NCI-H69 (cell line): ENCODE data around the gene INAFM1.

Experiments
- DNase-seq: peaks from one replicate; lab custom pipeline; 2025; lab: John Stamatoyannopoulos, UW

The INAFM1 gene

DNA sequence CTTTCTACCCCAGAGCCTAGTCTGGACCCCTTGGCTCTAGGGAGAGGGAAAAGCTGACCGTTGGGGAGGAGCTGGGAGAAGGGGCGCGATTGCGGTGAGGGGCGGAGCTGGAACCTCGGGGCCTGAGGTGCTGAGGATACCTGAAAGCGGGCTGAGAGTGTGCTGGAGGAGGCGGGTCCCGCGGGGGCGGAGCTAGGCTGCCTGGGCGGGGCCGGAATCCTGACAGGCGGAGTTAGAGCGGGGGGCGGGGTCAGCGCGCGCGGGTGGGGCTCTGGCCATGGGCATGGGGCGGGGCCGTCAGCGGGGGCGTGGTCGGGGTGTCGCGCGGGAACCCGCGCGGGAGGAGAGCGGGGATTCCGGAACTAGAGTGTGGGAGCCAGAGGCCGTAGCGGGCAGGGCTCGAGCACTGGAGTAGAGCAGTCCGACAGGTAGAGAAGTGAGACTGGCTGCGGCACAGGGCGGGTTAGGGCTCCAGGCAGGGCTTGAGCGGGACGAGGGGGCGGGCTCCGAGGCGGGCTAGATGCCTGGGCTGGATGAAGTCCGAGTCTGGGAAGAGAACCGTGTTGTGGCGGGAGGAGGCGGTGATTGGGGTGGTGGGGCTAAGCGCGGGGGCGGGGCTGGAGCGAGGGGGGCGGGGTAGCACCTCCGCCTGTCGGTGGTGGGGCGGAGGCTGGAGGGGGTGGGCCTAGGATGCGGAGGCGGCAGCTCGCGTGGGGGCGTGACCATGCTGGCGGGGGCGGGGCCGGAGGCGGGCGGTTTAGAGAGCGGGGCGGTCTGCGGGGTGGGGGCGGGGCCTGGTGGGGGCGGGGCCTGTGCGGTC, at the start of gene INAFM1:
INAFM1 (plus strand) TSS at position 815 of the 820 bp plus-strand sequence. CDS start 35 bp downstream, outside the sequence.
- DNase-seq, result peak; percentile 96

DNA sequence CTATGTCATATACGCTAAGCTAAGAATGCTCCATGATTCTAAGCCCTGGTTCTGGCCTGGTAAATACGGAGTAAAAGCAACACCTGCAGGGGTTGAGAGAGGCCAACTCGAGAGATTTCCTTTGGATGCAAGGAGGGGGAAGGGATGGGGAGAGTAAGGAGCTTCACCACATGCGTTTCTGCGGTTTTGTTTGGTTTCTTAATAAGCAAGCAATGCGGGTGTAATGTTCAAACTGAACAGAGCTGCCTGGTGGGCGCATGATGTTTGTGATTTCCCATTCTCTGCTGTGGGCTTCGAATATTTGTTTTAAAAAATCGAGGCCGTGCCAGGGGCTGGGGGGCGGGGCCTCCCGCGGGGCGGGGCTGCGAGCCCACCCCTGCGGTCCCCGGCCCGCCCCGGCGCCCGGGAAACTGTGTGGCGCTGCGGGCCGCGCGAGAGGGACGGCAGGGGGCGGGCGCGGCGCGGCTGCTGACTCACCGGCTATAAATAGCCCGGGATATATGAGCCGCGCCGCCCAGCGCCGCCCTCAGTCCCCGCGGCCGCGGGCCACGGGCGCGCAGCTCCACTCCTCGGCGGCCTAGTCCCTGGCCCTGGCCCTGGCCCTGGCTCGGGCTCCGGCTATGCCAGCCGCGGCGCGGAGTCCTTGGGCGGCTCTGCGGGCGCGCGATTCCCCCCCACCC, 48.8 kb upstream of the INAFM1 start:
- peak; percentile 96 for DNase-seq

- peak; percentile 93 for DNase-seq
Observed at GRCh38 chr19:47226426-47227351, 48.0 kb upstream of the INAFM1 start.

DNA sequence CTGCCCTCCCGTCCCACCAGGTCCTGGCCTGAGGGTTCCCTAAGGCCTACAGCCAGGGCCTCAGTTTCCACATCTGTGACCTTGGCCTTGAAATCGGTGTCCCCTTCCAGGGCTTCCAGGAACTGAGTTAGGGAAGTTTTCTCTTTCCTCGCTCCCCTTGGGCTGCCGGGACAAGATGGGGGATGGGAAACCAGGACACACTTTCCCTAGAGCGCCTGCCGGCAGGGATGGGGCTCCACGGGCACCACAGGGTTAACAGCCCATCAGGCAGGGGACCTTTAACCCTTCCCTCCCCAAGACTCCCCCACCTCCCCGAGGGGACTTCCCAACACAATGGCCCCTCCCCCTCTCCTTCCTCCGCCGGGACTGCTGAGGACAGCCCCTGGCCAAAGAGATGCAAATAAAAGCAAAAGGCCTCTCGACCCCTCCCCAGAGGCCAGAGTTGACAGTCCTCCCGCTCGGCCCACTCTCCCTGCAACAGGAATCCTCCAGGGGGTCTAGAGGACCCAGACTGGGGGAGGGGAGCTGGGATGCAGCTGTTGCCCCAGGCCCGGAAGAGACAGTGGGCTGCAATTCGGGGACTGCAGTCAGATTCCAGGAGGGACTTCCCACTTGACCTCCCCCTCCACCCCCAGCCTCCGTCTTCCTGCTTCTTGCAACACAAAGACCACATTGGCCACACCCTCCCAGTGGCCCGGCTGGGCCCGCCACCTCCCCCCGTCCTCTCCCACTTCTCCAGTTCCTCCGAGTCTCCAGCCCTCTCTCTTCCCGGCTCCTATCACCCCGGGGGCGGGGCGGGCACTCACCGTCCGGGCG, 47.1 kb upstream of the INAFM1 start:
- DNase-seq, result peak; percentile 91

- peak; percentile 66 for DNase-seq
Observed at GRCh38 chr19:47228168-47228936, 46.3 kb upstream of the INAFM1 start.

DNA sequence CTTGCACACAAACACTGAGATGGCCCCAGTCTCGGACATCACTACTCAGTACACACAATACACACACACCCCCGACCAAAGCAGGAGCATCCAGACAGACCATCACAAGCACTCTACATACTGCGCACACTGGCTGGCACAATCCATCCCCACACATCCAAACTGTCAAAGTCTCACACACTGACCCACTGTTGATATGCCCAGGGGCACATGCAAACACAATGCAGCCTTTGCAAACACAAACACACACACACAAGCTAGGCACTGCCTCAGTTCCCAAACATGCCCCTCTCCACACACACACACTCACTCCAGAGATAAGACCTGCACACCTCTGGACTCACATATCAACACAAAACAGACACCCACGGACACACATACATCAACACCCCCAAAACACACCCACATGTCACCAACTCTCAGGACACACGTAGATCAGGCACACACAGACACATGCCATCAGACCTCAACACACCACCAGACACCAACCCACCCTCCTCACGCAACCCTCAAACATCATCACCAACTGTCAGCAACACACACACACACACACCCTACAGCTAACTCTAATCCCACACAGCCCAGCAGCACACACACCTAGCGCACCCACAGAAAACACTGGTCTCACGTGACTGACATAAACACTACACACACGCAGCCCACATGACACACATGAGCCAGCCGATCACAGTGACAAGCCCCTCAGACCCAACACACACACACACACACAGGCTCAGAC, 45.6 kb upstream of the INAFM1 start:
- DNase-seq, result peak; percentile 59

- DNase-seq, result peak; percentile 60
Observed at GRCh38 chr19:47229676-47230053, 45.0 kb upstream of the INAFM1 start.

DNA sequence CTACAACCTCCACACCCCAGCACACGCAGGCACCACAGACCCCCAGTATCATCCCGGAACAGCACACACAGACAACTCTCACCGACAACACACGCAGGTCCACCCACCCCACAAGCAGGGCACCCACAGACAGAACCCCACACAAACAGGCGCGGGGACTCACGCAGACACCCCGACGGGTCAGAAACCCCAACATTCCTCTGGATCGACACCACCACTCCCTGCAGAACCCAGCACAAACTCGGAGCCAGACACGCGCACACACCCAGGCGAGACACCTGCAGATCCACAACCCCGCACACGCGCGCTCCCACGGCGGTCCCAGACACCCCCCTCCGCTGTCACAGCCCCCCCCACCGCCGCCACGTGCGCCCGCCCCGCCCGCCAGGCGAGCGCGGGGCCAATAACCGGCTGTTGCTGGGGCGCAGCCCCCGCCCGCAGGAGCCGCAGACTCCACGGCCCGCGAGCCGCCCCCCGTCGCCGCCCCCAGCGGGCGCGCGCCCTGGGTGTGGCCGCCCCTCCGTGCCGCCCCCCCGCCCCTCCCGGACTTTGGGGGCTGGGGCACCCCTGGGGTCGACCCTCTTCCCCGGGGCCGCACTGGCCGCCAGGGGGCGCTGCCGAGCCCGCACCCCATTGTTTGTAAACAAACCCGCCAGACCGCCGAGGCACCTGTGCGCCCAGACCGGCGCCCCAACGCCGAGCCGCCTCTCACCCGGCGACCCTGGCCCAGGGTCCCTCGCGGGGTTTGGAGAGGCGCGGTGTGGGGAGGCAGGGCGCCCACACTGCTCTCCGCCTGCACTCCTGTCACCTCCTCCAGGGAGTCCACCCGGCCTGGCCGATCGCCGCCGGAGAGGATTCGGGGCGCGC, 44.4 kb upstream of the INAFM1 start:
- DNase-seq, result peak; percentile 75

- no peak for DNase-seq
Observed at GRCh38 chr19:47230921-47231214, 43.8 kb upstream of the INAFM1 start, which contains the start of gene BBC3. BBC3 (minus strand) TSS chr19:47231199; CDS start chr19:47228431, 2,768 bp downstream.

DNA sequence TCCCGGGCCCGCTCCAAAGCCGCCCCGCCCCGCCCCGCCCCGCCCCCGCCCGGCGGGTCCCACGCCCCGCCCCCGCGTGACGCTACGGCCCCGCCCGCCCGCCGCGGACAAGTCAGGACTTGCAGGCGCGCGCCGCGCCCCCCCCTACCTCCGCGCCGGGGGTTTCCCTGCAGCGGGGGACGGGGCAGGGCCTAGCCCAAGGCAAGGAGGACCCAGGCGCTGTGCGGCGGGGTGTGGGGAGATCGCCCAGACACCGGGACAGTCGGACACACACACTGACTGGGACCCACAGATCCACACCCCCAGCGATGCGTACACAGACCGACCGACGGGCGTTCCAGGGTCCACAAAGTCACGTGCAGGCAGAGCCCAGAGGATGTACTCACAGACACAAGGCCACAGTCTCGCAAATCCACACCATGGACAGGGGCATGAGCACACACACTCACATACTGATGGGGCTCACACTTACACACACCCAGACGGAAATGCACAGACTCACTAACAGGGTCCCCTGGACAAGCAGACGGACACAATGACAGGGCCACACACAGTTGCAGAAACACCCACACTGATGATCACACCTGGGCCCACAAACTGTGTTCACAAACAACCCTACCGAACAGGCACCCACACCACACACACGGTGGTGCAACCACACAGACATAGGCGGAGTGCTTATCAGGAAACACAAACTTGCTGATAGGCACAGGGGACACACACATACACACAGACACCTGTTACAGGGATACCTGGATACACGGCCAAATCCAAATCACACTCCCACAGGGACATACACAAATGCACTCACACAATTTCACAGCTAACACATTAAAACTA, 43.2 kb upstream of the INAFM1 start:
- DNase-seq, result peak; percentile 94

DNA sequence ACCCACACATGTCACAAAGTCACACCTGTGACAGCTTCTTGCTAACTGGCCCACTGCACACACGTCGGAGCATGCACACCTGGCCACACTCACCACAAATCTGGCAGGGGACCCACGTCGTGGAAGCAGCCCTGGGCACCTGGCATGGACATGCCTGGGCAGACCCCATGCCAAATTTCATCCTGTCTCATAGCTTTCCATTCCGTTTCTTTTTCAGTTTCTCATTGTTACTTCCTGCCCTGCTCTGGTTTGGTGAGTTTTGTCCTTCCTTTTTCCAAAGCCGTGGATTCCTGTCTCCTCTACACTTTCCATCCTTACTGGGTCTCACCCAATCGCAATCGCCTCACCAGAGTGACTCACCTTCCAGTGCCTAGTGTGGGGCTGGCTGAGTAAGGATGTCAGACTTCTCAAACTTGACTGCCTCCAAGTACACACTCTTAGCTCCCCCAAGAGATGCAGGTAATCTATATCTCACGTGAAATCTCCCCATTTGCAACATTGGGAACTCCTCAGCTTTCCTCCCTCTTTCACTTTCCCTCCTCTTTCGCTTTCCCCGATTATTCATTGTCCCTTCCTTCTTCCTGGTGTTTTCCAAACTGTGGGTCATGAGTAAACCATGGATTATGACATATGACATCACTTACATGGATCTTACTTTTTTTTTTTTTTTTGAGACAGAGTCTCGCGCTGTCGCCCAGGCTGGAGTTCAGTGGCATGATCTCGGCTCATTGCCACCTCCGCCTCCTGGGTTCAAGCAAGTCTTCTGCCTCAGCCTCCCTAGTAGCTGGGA, 42.1 kb upstream of the INAFM1 start:
- no peak for DNase-seq

DNA sequence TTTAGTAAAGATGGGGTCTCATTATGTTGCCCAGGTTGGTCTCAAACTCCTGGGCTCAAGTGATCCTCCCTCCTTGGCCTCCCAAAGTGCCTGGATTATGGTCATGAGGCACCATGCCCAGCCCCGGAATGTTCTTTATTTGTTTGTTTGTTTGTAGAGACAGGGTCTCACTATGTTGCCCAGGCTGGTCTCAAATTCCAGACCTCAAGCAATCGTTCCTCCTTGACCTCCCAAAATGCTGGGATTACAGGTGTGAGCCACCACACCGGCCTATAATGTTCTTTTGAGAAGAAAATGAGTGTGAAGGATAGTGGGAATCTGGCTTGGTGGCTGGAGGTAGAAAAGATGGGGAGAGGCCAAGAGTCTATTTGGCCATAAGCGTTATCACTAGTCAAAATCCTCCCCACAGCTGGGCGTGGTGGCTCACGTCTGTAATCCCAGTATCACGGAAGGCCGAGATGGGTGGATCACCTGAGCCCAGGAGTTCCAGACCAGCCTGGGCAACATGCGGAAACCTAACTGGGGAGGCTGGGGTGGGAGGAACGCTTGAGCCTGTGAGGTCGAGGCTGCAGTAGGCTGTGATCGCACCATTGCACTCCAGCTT, 38.5 kb upstream of the INAFM1 start:
- DNase-seq, result no peak

GRCh38 chr19:47239152-47239551, 35.5 kb upstream of the INAFM1 start:
- DNase-seq, result peak; percentile 68

- peak; percentile 97 for DNase-seq
Observed at GRCh38 chr19:47239610-47240296, 34.9 kb upstream of the INAFM1 start.

DNA sequence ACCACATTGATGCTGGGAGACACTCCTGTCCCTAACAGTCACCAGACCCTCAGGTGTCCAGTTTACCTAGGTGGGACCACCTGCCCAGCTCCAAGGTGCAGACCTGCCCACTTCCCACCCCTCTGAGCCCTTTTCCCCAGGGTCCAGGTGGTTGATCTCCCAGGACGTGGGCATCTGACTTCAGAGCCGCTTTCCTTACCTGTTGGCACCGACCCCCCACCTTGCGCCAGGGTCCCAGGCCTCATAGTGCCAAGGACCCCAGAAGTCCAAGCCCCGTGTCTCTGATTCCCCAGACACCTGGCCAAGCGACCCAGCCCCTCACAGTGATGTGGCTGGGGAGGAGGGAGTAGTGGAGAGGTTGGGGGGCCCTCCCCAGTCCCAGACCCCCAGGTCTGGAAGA, 34.1 kb upstream of the INAFM1 start:
- no peak for DNase-seq
